HepG2 (cell line): ENCODE data around the gene CSNK2B. TPM values are rescaled to one million over a fixed set of nuclear protein-coding genes. Genes with fewer than 3 reads are reported as not detected.

Source experiments
- ERF ChIP-seq: IDR thresholded peaks from 2 replicates; pipeline ENCODE4 v1.6.1; 2018; ENCODE audit warnings: missing biosample characterization, missing genetic modification reagents
- HDAC2 ChIP-seq: sonication (generic); formaldehyde crosslinking; IDR thresholded peaks from 2 replicates; pipeline ENCODE4 v1.4.0; 2020; ENCODE audit warnings: missing genetic modification reagents
- HNF4A ChIP-seq: sonication (generic); formaldehyde crosslinking; IDR thresholded peaks from 2 replicates; pipeline ENCODE4 v1.4.0; 2020; ENCODE audit warnings: missing genetic modification reagents
- MEIS2 ChIP-seq: sonication (generic); formaldehyde crosslinking; IDR thresholded peaks from 2 replicates; pipeline ENCODE4 v1.9.0; 2021; ENCODE audit warnings: mild to moderate bottlenecking, missing genetic modification reagents
- RBFOX2 ChIP-seq: fragments of 200-400 bp; formaldehyde crosslinking; IDR thresholded peaks from 2 replicates; pipeline ENCODE4 v1.6.1; 2017; ENCODE audit warnings: low read depth, mild to moderate bottlenecking, low read length
- RBM39 ChIP-seq: fragments of 200-400 bp; formaldehyde crosslinking; IDR thresholded peaks from one replicate; pipeline ENCODE4 v1.6.1; 2018; ENCODE audit warnings: antibody characterized with exemption, mild to moderate bottlenecking, low read depth, low read length; ENCODE audit not compliant: poor library complexity, severe bottlenecking
- SNAI1 ChIP-seq: sonication (generic); formaldehyde crosslinking; IDR thresholded peaks from 2 replicates; pipeline ENCODE4 v1.5.0; 2020; ENCODE audit warnings: mild to moderate bottlenecking, missing genetic modification reagents, borderline replicate concordance
- SOX5 ChIP-seq: IDR thresholded peaks from 2 replicates; pipeline ENCODE4 v1.6.1; 2016; ENCODE audit warnings: borderline replicate concordance
- SOX6 ChIP-seq, 2 experiments: fragments of 450-650 bp in 1 of 2; sonication (generic) in 1 of 2; formaldehyde crosslinking in 1 of 2; IDR thresholded peaks; 2 replicates each; pipeline versions ENCODE4 v1.4.0 to v1.6.1; 2017 to 2020; ENCODE audit warnings: antibody characterized with exemption in 1 of 2, mild to moderate bottlenecking in 1 of 2, missing genetic modification reagents in 1 of 2
- SP140L ChIP-seq: sonication (generic); formaldehyde crosslinking; IDR thresholded peaks from 2 replicates; pipeline ENCODE4 v1.4.0; 2020; ENCODE audit warnings: missing genetic modification reagents, borderline replicate concordance
- ZBTB7A ChIP-seq: sonication (generic); formaldehyde crosslinking; IDR thresholded peaks from 2 replicates; pipeline ENCODE4 v1.8.0; 2022; ENCODE audit warnings: mild to moderate bottlenecking, missing genetic modification reagents
- ZFP36L1 ChIP-seq: sonication (generic); formaldehyde crosslinking; IDR thresholded peaks from 2 replicates; pipeline ENCODE4 v1.8.0; 2022; ENCODE audit warnings: mild to moderate bottlenecking, missing genetic modification reagents, moderate library complexity
- ZNF24 ChIP-seq: fragments of 450-650 bp; IDR thresholded peaks from 2 replicates; pipeline ENCODE4 v1.6.1; 2017; ENCODE audit warnings: antibody characterized with exemption, mild to moderate bottlenecking
- ZNF264 ChIP-seq: sonication (generic); formaldehyde crosslinking; IDR thresholded peaks from 2 replicates; pipeline ENCODE4 v1.4.0; 2020; ENCODE audit warnings: missing genetic modification reagents
- ZNF790 ChIP-seq: sonication (generic); formaldehyde crosslinking; IDR thresholded peaks from 2 replicates; pipeline ENCODE4 v1.8.0; 2022; ENCODE audit warnings: missing genetic modification reagents, mild to moderate bottlenecking, borderline replicate concordance
- polyA plus RNA-seq, 8 experiments: library from polyadenylated mRNA; depleted of rRNA in 3 of 8; stranded (reverse) in 7 of 8; unstranded in 1 of 8; fragments of >200 nt; fragmentation: Illumina TruSeq in 4 of 8; extraction: Trizol in 4 of 8; gene quantifications; 2 replicates each; pipeline versions ENCODE4 v1.2.1 to v1.2.3, GENCODE V29; 2011 to 2016; ENCODE audit warnings: low read depth in 4 of 8, missing spikeins in 1 of 8, mixed read lengths in 1 of 8; ENCODE audit not compliant: insufficient read depth in 1 of 8
- total RNA-seq, 5 experiments: library from RNA; depleted of rRNA; stranded (reverse); fragments of >200 nt; fragmentation: Illumina TruSeq; extraction: Trizol; gene quantifications; 2 replicates each; pipeline ENCODE4 v1.2.3, GENCODE V29; 2016; ENCODE audit warnings: low read depth in 1 of 5
- TF ChIP-seq, protein P1 (sequence below): sonication (generic); formaldehyde crosslinking; IDR thresholded peaks from 2 replicates; pipeline ENCODE4 v1.4.0; 2020; ENCODE audit warnings: missing genetic modification reagents
- TF ChIP-seq, protein P2 (sequence below): sonication (generic); formaldehyde crosslinking; conservative IDR thresholded peaks from 2 replicates; pipeline ENCODE4 v1.5.0; 2020; ENCODE audit warnings: missing genetic modification reagents
- TF ChIP-seq, protein P3 (sequence below): sonication (generic); formaldehyde crosslinking; IDR thresholded peaks from 2 replicates; pipeline ENCODE4 v1.5.0; 2020; ENCODE audit warnings: mild to moderate bottlenecking, missing genetic modification reagents
- TF ChIP-seq, protein P4 (sequence below): fragments of 450-650 bp; IDR thresholded peaks from 2 replicates; pipeline ENCODE4 v1.6.1; 2016
- TF ChIP-seq, protein P5 (sequence below): sonication (generic); formaldehyde crosslinking; IDR thresholded peaks from 2 replicates; pipeline ENCODE4 v1.4.0; 2020; ENCODE audit warnings: missing genetic modification reagents, borderline replicate concordance

The CSNK2B gene
- total and polyA plus RNA-seq, 2 of the 13 experiments (the other 11 are each of a cell fraction or from before 2014, with no cell fraction given), result 111 to 296 TPM

DNA sequence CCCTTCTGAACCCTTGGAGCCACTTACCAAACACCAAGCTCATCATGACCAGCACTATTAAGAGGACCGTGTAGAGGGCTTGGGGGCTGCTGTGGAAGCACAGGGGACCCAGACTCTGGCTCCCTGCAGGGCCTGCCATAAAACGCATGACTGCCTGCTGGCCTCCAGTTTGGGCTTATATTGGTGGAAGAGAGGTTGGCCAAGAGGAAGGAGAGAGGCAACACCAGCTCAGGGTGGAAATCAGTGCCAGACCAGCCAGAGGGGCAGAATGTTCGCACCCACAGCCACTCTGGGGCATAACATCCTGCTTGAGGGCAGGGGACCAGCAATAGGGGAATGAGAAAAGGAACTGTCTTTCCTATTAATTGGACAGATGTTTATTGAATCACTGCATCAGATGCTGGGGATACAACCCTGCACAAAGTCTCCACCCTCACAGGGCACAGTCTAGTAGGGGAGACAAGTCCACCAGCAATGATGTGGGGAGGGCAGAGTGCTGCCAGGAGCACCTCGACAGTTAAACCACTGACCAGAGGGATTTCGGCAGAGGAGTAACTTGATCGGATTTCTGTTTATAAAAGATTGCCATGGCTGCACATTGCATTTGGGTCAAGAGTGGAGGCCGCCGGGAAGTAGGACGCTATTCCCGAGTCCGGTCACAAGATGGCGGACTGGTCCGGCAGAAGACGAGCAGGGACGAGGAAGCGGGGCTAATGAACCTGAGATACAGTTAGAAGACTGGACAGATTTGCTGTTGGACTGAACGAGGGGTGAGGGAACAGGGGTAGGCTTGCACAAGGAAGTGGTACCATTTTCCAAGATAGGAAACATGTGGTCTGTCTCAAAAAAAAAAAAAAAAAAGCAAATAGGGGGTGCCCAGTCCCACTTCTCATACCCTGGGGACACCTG lies 14.6 kb downstream of the CSNK2B start, which contains the start of gene LY6G5C (continued):
- TF ChIP-seq, protein P1, sequence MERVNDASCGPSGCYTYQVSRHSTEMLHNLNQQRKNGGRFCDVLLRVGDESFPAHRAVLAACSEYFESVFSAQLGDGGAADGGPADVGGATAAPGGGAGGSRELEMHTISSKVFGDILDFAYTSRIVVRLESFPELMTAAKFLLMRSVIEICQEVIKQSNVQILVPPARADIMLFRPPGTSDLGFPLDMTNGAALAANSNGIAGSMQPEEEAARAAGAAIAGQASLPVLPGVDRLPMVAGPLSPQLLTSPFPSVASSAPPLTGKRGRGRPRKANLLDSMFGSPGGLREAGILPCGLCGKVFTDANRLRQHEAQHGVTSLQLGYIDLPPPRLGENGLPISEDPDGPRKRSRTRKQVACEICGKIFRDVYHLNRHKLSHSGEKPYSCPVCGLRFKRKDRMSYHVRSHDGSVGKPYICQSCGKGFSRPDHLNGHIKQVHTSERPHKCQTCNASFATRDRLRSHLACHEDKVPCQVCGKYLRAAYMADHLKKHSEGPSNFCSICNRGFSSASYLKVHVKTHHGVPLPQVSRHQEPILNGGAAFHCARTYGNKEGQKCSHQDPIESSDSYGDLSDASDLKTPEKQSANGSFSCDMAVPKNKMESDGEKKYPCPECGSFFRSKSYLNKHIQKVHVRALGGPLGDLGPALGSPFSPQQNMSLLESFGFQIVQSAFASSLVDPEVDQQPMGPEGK (CRISPR knock-in tag), result 0 out of 2 replicates have a peak, but pooled peaks have one; percentile 34
- TF ChIP-seq, protein P2, sequence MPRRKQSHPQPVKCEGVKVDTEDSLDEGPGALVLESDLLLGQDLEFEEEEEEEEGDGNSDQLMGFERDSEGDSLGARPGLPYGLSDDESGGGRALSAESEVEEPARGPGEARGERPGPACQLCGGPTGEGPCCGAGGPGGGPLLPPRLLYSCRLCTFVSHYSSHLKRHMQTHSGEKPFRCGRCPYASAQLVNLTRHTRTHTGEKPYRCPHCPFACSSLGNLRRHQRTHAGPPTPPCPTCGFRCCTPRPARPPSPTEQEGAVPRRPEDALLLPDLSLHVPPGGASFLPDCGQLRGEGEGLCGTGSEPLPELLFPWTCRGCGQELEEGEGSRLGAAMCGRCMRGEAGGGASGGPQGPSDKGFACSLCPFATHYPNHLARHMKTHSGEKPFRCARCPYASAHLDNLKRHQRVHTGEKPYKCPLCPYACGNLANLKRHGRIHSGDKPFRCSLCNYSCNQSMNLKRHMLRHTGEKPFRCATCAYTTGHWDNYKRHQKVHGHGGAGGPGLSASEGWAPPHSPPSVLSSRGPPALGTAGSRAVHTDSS (CRISPR knock-in tag), result no peak
- no peak for TF ChIP-seq HNF4A (CRISPR knock-in tag)
- TF ChIP-seq ERF (CRISPR knock-in tag), result peak; percentile 75
- no peak for TF ChIP-seq RBFOX2
- TF ChIP-seq, protein P3, sequence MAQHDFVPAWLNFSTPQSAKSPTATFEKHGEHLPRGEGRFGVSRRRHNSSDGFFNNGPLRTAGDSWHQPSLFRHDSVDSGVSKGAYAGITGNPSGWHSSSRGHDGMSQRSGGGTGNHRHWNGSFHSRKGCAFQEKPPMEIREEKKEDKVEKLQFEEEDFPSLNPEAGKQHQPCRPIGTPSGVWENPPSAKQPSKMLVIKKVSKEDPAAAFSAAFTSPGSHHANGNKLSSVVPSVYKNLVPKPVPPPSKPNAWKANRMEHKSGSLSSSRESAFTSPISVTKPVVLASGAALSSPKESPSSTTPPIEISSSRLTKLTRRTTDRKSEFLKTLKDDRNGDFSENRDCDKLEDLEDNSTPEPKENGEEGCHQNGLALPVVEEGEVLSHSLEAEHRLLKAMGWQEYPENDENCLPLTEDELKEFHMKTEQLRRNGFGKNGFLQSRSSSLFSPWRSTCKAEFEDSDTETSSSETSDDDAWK (CRISPR knock-in tag), result no peak
- TF ChIP-seq ZBTB7A (CRISPR knock-in tag), result no peak
- TF ChIP-seq SOX5 (CRISPR knock-in tag), result no peak
- TF ChIP-seq HDAC2, result peak; percentile 47; the same call in 1 of the 2 replicates
- TF ChIP-seq, protein P4, sequence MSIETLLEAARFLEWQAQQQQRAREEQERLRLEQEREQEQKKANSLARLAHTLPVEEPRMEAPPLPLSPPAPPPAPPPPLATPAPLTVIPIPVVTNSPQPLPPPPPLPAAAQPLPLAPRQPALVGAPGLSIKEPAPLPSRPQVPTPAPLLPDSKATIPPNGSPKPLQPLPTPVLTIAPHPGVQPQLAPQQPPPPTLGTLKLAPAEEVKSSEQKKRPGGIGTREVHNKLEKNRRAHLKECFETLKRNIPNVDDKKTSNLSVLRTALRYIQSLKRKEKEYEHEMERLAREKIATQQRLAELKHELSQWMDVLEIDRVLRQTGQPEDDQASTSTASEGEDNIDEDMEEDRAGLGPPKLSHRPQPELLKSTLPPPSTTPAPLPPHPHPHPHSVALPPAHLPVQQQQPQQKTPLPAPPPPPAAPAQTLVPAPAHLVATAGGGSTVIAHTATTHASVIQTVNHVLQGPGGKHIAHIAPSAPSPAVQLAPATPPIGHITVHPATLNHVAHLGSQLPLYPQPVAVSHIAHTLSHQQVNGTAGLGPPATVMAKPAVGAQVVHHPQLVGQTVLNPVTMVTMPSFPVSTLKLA, result no peak
- TF ChIP-seq SNAI1 (CRISPR knock-in tag), result no peak
- TF ChIP-seq ZNF24, result no peak
- TF ChIP-seq ZFP36L1, result no peak
- no peak for TF ChIP-seq ZNF264 (CRISPR knock-in tag)
- TF ChIP-seq, protein P5, sequence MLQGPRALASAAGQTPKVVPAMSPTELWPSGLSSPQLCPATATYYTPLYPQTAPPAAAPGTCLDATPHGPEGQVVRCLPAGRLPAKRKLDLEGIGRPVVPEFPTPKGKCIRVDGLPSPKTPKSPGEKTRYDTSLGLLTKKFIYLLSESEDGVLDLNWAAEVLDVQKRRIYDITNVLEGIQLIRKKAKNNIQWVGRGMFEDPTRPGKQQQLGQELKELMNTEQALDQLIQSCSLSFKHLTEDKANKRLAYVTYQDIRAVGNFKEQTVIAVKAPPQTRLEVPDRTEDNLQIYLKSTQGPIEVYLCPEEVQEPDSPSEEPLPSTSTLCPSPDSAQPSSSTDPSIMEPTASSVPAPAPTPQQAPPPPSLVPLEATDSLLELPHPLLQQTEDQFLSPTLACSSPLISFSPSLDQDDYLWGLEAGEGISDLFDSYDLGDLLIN (CRISPR knock-in tag), result 0 out of 2 replicates have a peak, but pooled peaks have one; percentile 46
- TF ChIP-seq ZNF790 (CRISPR knock-in tag), result no peak
- no peak for TF ChIP-seq SOX6 (IDR thresholded peaks at IDR 0.05)
- no peak for TF ChIP-seq SOX6 (CRISPR knock-in tag; IDR thresholded peaks at IDR 0.05)
- no peak for TF ChIP-seq RBM39
- no peak for TF ChIP-seq SP140L (CRISPR knock-in tag)
- no peak for TF ChIP-seq MEIS2 (CRISPR knock-in tag)
